MCF 10A (cell line): ENCODE results near the gene RCAN1. TPM values are rescaled to one million over a fixed set of nuclear protein-coding genes. Genes with fewer than 3 reads are reported as not detected.

Source experiments
- BruUV-seq: library from RNA; stranded (reverse); fragments of 400-500 nt; replicated peaks from 2 replicates; lab custom pipeline; 2021; lab: Mats Ljungman, UMichigan
- CTCF ChIA-PET: fragments of 300-600 bp; sonication (Branson Sonifier 250); formaldehyde crosslinking; extraction: SDS; loops from one replicate; lab custom pipeline; 2021; ENCODE audit warnings: antibody characterized with exemption, inconsistent platforms; lab: Yijun Ruan, JAX
- POLR2A ChIA-PET: fragments of 300-600, 350-650 bp; sonication (Branson Sonifier 250); formaldehyde crosslinking; extraction: SDS; loops from one replicate; lab custom pipeline; 2020; ENCODE audit warnings: antibody characterized with exemption, inconsistent platforms; lab: Yijun Ruan, JAX
- DNase-seq: peaks from one replicate; pipeline ENCODE4 v3.0.0-alpha.2; 2018; ENCODE audit not compliant: unreplicated experiment
- H3K27ac Mint-ChIP-seq: one replicate; pipeline ENCODE4 v1.8.0; 2022; ENCODE audit warnings: mild to moderate bottlenecking, low read depth, mixed read lengths; ENCODE audit not compliant: unreplicated experiment
- H3K27me3 Mint-ChIP-seq: one replicate; pipeline ENCODE4 v1.8.0; 2022; ENCODE audit warnings: mixed read lengths; ENCODE audit not compliant: insufficient read depth, unreplicated experiment
- H3K36me3 Mint-ChIP-seq: one replicate; pipeline ENCODE4 v1.8.0; 2022; ENCODE audit warnings: mild to moderate bottlenecking, moderate library complexity, mixed read lengths; ENCODE audit not compliant: insufficient read depth, unreplicated experiment
- H3K4me1 Mint-ChIP-seq: one replicate; pipeline ENCODE4 v1.8.0; 2022; ENCODE audit warnings: mixed read lengths; ENCODE audit not compliant: insufficient read depth, unreplicated experiment
- H3K4me3 Mint-ChIP-seq: one replicate; pipeline ENCODE4 v1.8.0; 2022; ENCODE audit warnings: mild to moderate bottlenecking, moderate library complexity, mixed read lengths; ENCODE audit not compliant: unreplicated experiment
- H3K9me3 Mint-ChIP-seq: one replicate; pipeline ENCODE4 v1.8.0; 2022; ENCODE audit warnings: mixed read lengths; ENCODE audit not compliant: unreplicated experiment
- CTCF ChIP-seq: fragments of 200-600 bp; IDR thresholded peaks from one replicate; pipeline ENCODE4 v1.8.0; 2022; ENCODE audit warnings: antibody characterized with exemption, mild to moderate bottlenecking; ENCODE audit not compliant: unreplicated experiment
- intact Hi-C: fragments of 100-400 bp; cut with micrococcal nuclease; formaldehyde crosslinking; loops from 2 replicates; pipeline ENCODE4 v1.14.1; 2022
- total RNA-seq: library from RNA; stranded (reverse); gene quantifications from 2 replicates; pipeline ENCODE4 v1.2.3, GENCODE V29; 2022

RCAN1 gene
- total RNA-seq, 1 experiment from 2014 or later: 11.9 TPM

DNA sequence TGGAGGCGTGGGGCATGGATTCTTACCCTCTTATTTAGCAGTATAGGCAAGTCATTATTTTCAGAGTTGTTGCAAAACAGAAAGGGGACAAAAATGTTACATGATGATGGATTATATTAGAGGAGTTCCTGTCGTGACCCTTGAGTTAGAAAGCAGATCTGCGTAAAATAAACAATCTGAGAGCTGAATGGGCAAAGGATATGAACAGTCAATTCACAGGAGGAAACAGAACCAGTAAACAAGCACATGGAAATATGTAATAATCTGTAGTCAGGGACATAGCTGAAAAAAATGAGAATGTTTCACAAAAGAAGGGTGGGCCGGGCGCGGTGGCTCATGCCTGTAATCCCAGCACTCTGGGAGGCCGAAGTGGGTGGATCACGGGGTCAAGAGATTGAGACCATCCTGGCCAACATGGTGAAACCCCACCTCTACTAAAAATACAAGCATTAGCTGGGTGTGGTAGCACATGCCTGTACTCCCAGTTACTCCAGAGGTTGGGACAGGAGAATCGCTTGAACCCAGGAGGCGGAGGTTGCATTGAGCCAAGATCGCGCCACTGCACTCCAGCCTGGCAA lies 20.9 kb downstream of the RCAN1 start:
- ChIA-PET POLR2A (no interaction called here), CTCF (interaction anchor here (4.7 kb wide), 1 partner anchor 8 kb away, joined by 32 read pairs; no protein-coding TSS in a partner anchor)
- TF ChIP-seq CTCF: no peak
- H3K36me3 Mint-ChIP-seq: no peaks in the 10 kb centered on the region
- intact Hi-C loops: no loop called here
- no peaks in the 10 kb centered on the region for H3K27me3 Mint-ChIP-seq
- no peak for DNase-seq
- no peak overlapping the region for H3K4me3 Mint-ChIP-seq
- H3K27ac Mint-ChIP-seq: no peak overlapping the region
- H3K4me1 Mint-ChIP-seq: peaks cover 12% of the 10 kb centered on the region
- BruUV-seq: no TSS peak
- no peaks in the 10 kb centered on the region for H3K9me3 Mint-ChIP-seq

DNA sequence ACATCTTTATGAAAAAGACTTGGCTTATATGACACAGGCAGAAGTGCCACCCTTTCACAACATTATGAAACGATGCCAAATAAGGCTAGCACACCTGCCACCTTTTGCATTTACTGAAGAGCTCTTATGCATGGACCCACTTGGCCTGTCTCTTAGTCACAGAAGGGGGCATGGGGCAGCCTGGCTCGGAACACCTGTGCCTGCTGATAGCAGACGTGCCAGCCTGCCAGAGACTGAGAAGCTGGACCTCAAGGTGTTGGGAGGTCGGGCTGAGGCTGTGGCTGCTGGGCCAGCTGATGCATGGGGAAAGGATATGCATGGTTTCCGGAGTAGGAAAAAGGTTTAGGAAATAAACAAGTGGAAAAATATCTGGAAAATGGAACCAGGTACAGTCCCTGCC lies 21.5 kb downstream of the RCAN1 start:
- Mint-ChIP-seq H3K4me1 (peaks cover 6% of the 10 kb centered on the region), H3K36me3 (no peaks in the 10 kb centered on the region), H3K4me3 (no peak overlapping the region), H3K27ac (no peak overlapping the region), H3K9me3 (no peaks in the 10 kb centered on the region), H3K27me3 (no peaks in the 10 kb centered on the region)
- no TSS peak for BruUV-seq
- POLR2A ChIA-PET: interaction anchor here (0.5 kb wide), 1 partner anchor 35 kb away, joined by 3 read pairs; no protein-coding TSS in a partner anchor
- CTCF ChIA-PET: interaction anchor here (0.6 to 4.7 kb wide), 2 partner anchors 9 to 655 kb away, joined by 3 to 32 read pairs; no protein-coding TSS in a partner anchor
- TF ChIP-seq CTCF: no peak
- intact Hi-C loops: no loop called here
- DNase-seq: no peak

- Mint-ChIP-seq H3K27ac (no peak overlapping the region), H3K27me3 (no peaks in the 10 kb centered on the region), H3K4me1 (no peaks in the 10 kb centered on the region), H3K36me3 (no peaks in the 10 kb centered on the region), H3K4me3 (no peak overlapping the region), H3K9me3 (no peaks in the 10 kb centered on the region)
- POLR2A ChIA-PET: interaction anchor here (0.7 kb wide), 1 partner anchor 71 kb away, joined by 5 read pairs; no protein-coding TSS in a partner anchor
- no peak for DNase-seq
- CTCF ChIA-PET: interaction anchor here (0.7 to 4.7 kb wide), 3 partner anchors 10 to 83 kb away, joined by 3 to 32 read pairs (median 3); no protein-coding TSS in a partner anchor
- no peak for TF ChIP-seq CTCF
- intact Hi-C loops: no loop called here
- BruUV-seq: no TSS peak
These were observed 22.6 kb downstream of the RCAN1 start for GRCh38 chr21:34592120-34592955.

DNA sequence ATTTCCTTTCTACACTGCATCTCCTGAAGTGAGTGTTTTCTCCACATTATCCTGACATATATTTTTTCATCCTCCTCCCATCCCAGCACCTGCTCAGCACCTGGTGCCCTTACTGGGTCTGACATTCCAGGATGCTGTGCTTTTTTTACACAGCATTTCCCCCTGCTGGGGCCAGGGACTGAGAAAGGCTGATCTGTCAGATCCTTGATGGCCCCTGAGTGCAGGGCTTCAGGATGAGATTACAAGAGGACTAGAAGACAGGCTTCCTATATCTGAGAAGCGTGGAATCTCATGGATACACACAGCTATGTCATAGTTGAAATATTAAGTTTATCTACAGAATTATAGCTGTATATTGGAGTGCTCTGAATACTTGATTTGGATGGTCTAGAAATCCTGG lies 24.4 kb downstream of the RCAN1 start:
- no peaks in the 10 kb centered on the region for H3K27me3 Mint-ChIP-seq
- intact Hi-C loops: no loop called here
- no peak for TF ChIP-seq CTCF
- POLR2A ChIA-PET: no interaction called here
- H3K4me1 Mint-ChIP-seq: no peaks in the 10 kb centered on the region
- no peak overlapping the region for H3K4me3 Mint-ChIP-seq
- DNase-seq: no peak
- CTCF ChIA-PET: interaction anchor here (0.7 to 4.7 kb wide), 2 partner anchors 12 to 31 kb away, joined by 3 to 32 read pairs; no protein-coding TSS in a partner anchor
- no peak overlapping the region for H3K27ac Mint-ChIP-seq
- BruUV-seq: no TSS peak
- peaks cover 6% of the 10 kb centered on the region for H3K36me3 Mint-ChIP-seq
- H3K9me3 Mint-ChIP-seq: no peaks in the 10 kb centered on the region
